HG03571 (cell line): ENCODE measurements around the gene TMEM270.
"Not testable (repeated sequence)": the region's sequence is repeated elsewhere in the genome, so short reads cannot be mapped to it uniquely, and the experiment has no call there.

Experiments
- ATAC-seq: cut with Tn5 transposase; IDR thresholded peaks from one replicate; pipeline ENCODE4 v1.9.1; 2021; ENCODE audit not compliant: unreplicated experiment

TMEM270 gene

GRCh38 chr7:73852500-73852899, 8.5 kb upstream of the TMEM270 start:
- no peak for ATAC-seq

- no peak for ATAC-seq
These were observed 4.0 kb upstream of the TMEM270 start for GRCh38 chr7:73856941-73857340.

DNA sequence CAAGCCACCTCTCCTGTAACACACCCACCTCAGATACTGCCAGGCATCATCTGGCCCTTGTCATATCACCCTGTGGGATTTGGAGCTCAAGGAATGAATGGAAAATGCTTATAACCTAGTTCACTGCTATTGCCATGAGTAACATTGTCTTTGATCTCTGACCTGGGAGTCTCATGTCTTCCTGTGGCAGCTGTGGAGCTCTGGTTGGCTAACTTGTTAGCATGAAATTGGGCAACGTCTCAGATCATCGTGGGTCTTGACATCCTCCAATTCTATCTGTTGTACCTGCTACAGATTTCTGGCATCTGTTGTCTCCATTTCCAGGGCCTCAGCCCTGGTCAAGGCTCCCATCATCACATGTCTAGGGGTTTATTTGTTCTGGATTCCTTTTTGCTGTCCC, 2.2 kb upstream of the TMEM270 start:
- ATAC-seq, result no peak

- no peak for ATAC-seq
These were observed 346 bp downstream of the TMEM270 start for GRCh38 chr7:73861305-73861704.

GRCh38 chr7:73864981-73865711, 4.2 kb downstream of the TMEM270 start:
- no peak for ATAC-seq

DNA sequence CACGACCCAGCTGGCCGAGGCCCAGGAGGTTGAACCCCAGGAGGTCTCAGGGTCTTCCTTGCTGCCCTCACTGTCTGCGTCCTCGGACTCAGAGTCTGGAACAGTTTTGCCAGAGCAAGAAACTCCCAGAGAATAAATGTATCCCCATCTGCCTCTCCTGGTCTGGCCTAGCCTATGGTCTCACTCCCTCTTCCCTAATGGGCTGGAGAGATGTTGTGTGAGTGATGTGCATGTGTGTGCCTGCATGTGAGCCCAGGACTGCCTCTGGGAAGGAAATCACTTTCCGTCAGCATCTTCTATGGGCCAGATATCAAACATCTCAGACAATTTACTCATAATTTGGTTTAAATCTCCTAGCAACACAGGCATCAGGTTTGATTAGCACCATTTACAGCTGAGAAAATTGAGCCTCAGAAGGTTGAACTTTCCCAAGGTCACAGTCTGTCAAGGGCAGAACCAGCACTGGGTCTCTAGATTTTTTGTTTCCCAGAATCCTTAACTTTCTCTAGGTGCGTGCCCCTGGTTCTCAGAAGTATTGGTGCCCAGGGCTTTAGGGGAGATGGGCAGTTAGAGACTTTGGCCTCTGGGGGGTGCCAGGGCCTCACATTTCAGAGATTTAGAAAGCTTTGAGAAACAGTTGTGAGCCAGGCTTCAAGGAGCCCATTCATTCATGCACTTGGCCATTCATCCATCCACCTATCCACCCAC, 4.9 kb downstream of the TMEM270 start:
- no peak for ATAC-seq

DNA sequence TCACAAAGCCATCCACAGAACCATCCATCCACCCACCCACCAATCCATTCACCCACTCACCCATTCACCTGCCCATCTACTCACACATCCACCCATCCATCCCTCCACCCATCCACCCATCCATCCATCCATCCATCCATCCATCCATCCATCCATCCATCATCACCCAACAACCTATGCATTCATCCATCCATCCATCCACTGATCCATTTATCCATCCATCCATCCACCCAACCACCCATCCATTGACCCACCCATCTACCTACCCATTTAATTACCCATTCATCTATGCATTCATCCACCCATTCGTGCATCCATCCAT, 5.4 kb downstream of the TMEM270 start:
- no peak for ATAC-seq

- ATAC-seq, result no peak
These were observed 8.2 kb downstream of the TMEM270 start for GRCh38 chr7:73869011-73869798.

GRCh38 chr7:73870041-73870492, 9.1 kb downstream of the TMEM270 start:
- no peak for ATAC-seq

DNA sequence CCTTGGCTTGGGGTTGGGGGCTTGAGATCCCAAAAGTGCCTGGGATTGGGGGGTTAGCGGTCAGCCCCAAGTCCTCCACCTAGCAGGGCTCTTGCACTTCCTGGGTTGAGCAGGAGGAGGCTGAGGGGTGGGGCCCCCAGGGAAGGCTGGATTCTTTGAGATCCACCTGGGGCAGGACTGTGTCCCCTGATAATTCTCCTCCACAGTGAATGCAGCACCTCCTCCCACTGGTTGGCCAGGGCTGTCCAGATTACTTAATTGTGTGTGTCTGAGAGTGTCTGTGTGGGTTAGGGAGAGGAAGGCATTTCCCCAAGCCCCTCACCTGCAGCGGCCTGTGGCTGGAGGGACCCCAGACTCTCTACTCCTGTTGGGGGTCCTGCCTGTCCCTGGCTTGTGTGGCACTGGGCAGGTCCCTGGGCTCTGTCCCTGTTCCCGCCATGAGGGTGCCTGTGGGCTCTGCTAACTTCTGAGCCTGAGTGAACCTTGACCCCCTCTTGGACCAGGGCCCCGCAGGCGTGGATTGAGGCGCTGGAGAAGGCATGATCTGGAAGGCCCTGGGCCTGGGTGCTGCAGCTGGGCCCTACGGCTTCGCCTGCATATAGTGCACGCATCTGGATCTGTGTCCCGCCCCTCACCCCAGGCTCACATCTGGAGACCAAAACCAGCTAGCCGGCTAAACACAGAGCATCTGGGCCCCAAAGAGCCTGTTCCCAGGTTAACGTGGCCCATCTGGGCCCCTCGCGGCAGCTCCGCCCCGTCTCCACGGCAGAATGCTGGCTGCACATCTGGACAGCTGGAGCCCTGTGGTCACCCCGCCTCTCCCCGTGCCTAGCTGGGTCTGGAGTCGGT, 10.4 kb downstream of the TMEM270 start:
- no peak for ATAC-seq

DNA sequence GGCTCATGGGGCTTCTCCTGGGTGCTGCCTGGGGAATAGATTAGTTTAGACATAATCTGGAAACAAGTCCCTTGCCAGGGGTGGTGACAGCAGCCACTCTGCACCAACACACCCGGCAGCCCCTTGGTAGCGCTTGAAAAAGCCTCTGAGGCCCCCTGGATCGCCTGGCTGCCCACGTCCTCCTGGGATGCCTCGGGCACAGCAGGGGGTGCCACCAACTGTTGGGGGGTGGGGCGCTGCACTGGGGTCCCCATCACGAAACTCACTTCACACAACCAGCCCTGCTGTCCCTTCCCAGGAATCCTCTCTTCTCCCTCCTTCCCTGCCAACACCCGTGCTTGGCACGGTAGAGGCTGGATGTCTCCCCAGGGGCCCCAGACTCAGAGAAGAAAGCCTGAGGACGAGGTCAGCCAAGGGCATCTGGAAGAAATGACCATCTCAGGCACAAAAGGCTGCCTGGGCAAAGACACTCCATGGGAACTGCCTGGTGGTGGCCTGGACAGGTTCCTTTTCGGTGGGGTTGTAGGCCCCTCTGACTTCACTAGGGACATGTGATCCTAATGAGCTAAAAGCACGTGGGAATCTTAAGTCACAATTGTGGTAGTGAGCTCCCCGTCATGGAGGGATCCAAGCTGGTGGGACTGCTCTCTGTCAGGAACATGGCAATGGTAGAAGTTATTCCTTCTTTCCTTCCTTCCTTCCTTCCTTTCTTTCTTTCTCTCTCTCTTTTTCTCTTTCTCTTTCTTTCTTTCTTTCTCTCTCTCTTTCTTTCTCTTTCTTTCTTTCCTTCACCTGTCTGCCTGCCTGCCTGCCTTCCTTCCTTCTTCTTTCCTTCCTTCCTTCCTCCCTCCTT, 11.3 kb downstream of the TMEM270 start:
- ATAC-seq, result no peak

GRCh38 chr7:73876361-73876760, 15.4 kb downstream of the TMEM270 start:
- ATAC-seq, result no peak

DNA sequence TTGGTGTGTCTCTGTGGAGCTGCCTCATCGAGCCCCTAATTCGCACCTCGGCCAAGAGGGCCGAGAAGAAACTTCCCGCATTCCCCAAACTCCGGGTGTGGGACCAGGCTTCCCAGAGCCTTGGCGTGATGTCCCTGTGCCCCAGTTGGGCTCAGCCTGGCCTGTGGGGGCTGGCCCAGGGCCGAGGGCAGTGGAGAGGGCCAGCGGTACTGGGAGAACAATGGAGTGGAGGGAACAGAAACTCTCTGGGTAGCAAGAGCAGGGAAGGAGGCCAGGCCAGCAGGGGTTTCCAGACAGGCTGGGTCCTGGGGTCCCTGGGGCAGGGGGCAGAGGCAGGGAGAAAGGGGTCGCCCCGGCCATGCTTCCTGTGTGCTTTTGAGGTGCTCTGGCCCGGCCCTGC, 16.0 kb downstream of the TMEM270 start:
- ATAC-seq, result no peak

DNA sequence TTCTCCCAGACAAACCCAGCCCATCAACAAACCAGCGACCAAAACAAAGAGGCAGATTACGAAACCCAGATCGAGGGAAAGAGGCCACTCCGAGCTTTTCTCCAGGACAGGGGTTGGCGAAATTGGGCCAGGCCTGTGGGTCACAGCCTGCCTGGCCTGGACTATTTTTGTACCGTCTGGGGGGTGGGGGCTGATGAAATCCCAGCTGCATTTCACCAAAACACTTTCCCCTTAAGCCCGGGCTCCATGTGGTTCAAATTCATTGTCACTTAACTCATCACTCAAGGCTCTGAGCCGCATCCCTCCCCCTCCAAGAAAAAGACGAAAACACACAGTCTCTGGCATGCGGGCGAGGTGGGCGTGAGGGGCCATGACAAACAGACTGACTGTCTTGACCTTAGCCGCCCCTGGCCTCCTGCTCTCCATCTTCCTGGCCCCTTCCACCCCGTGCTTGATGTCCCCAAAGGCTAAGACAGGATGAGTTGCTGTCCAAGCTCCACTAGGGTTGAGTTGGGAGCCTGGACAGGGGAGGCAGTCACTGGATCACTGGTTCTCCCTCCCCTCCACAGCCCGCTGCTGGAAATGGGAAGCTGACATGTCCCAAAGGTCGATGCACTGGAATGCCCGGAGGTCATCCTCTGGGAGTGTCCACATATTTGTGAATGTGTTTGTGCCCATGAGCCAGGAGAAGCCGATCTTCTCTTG, 19.2 kb downstream of the TMEM270 start:
- no peak for ATAC-seq

DNA sequence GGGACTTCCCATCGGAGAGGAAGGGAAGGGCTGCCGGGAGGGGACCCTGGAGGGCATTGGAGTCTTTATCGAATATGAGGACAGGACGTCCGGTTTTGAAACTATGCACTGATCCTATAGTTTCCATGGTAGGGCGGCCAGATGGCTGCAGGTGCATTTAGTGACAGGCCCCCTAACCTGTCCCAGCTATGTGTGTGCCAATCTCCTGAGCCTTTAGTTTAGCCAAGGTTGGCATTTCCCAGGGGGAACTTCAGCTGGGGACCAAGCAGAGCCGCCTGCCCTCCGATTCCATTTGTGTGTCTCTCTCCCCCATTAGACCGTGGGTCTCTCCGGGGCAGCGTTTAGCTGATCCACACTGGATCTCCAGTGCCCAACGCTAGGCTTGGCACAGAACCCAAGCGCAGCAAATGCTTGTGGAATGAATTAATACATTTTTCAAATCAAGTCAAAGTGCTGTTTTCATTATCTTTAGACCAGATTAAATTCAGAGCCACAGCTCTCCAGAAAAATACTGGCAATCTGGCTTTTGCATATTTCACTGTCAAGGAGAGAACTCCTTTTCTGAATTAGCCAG, 19.9 kb downstream of the TMEM270 start:
- ATAC-seq, result no peak

GRCh38 chr7:73881352-73882046, 20.5 kb downstream of the TMEM270 start:
- ATAC-seq, result no peak

DNA sequence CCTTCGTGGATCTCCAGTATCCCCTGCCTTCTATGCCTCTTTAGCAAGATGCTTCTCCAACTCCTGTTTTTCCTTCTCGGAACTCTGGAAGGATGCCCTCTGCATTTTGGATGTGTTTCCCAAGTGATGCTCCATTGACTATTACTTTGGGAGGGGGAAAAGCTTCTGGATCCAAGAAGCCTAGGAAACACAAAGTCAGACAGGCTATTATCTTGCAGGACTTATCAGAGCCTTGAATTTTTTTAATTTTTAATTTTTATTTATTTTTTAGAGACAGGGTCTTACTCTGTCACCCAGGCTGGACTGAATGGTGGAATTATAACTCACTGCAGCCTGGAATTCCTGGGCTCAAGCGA, 21.1 kb downstream of the TMEM270 start:
- no peak for ATAC-seq

DNA sequence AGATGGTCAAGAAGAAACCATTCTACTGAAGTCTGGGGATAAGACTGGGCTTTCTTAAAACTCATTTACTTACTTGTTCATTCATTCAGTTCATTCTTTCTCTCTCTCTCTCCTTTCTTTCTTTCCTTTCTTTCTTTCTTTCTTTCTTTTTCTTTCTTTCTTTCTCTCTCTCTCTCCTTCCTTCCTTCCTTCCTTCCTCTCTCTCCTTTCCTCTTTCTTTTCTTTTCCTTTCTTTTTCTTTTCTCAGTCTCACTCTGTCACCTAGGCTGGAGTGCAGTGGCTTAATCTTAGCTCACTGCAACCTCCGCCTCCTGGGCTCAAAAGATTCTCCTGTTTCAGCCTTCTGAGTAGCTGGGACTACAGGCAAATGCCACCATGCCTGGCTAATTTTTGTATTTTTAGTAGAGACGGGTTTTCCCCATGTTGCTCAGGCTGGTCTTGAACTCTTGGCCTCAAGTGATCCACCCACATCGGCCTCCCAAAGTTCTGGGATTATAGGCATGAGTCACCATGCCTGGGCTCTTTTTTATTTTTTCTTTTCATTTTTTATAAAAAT, 24.0 kb downstream of the TMEM270 start:
- ATAC-seq, result not testable (repeated sequence)
